Lower leg skin (tissue), 3 donors: ENCODE measurements around the gene KRTAP10-1.

ENCODE experiments used
- CTCF ChIP-seq, 3 donors: fragments of 450-650 bp; IDR thresholded peaks; one replicate each; pipeline ENCODE4 v1.5.1; 2016; ENCODE audit warnings: antibody characterized with exemption in 3 of 3, mild to moderate bottlenecking in 3 of 3, moderate library complexity in 2 of 3
- POLR2A ChIP-seq, 2 donors: fragments of 450-650 bp; IDR thresholded peaks; one replicate each; pipeline ENCODE4 v1.6.1; 2016 to 2017; ENCODE audit warnings: antibody characterized with exemption in 2 of 2, mild to moderate bottlenecking in 1 of 2, moderate library complexity in 1 of 2

DNA sequence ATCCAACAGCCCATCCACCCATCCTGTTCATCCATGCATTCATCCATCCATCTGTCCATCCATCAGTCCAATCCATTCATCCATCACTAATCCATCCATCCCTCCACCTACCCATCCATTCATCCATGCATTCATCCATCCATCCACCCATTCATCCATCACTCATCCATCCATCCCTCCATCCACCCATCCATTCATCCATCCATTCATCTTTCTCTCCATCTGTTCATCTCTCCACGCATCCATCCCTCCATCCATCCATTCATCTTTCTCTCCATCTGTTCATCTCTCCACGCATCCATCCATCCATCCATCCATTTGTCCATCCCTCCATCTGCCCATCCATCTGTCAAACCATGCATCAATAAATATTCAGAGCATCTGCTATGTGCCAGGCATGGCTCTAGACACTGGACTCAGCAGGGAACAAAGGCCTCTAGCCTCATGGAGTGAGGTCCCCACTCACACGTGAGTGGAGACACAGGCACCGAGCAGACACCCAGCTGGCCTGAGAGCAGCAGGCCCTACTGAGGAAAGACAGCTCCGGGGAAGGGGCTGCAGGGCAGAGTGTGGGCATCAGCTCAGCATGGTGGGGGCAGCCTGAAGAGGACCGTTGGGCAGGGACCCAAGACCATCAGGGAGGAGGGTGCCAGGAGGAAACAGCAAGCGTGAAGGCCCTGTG, 9.6 kb downstream of the KRTAP10-1 start:
- TF ChIP-seq CTCF (IDR thresholded peaks at IDR 0.05) (no peak), POLR2A (IDR thresholded peaks at IDR 0.05) (no peak)
